OCI-LY1 (cell line): ENCODE results near the gene SMURF2.

Experiments
- H2AFZ ChIP-seq: fragments of 200-600 bp; sonication (generic), shearing (Covaris generic); 2 replicates; pipeline ENCODE4 v1.6.0; 2014; ENCODE audit warnings: antibody characterized with exemption, mild to moderate bottlenecking, low read length
- H3F3A ChIP-seq: fragments of 200-600 bp; sonication (generic), shearing (Covaris generic); 2 replicates; pipeline ENCODE4 v1.6.0; 2014; ENCODE audit warnings: mild to moderate bottlenecking, antibody characterized with exemption, low read length, moderate library complexity; ENCODE audit not compliant: insufficient read depth
- H3K27ac ChIP-seq: fragments of 200-600 bp; sonication (generic); 2 replicates; pipeline ENCODE4 v1.5.1; 2014; ENCODE audit warnings: low read length, mixed run types, mild to moderate bottlenecking, low read depth; ENCODE audit not compliant: poor library complexity, severe bottlenecking
- H3K27me3 ChIP-seq: fragments of 200-600 bp; sonication (generic); 2 replicates; pipeline ENCODE4 v1.6.0; 2014; ENCODE audit warnings: antibody characterized with exemption, mild to moderate bottlenecking, low read length, moderate library complexity; ENCODE audit not compliant: insufficient read depth
- H3K36me3 ChIP-seq: fragments of 200-600 bp; sonication (generic); 2 replicates; pipeline ENCODE4 v1.6.1; 2014; ENCODE audit warnings: mild to moderate bottlenecking, antibody characterized with exemption, low read length, moderate library complexity, mixed read lengths; ENCODE audit not compliant: insufficient read depth
- H3K4me1 ChIP-seq: fragments of 200-600 bp; sonication (generic); 2 replicates; pipeline ENCODE4 v1.5.1; 2014; ENCODE audit warnings: mild to moderate bottlenecking, low read length, moderate library complexity; ENCODE audit not compliant: insufficient read depth, severe bottlenecking
- H3K4me2 ChIP-seq: fragments of 200-600 bp; sonication (generic), shearing (Covaris generic); 2 replicates; pipeline ENCODE4 v1.6.1; 2014; ENCODE audit warnings: low read length
- H3K4me3 ChIP-seq: fragments of 200-600 bp; sonication (generic); 2 replicates; pipeline ENCODE4 v1.5.1; 2014; ENCODE audit warnings: low read length, low read depth, mild to moderate bottlenecking, mixed read lengths; ENCODE audit not compliant: poor library complexity, severe bottlenecking
- H3K79me2 ChIP-seq: fragments of 200-600 bp; shearing (Covaris generic); 2 replicates; pipeline ENCODE4 v1.6.1; 2016; ENCODE audit warnings: mixed run types, low read length, mixed read lengths; ENCODE audit not compliant: insufficient read depth
- H3K9ac ChIP-seq: fragments of 200-600 bp; sonication (generic), shearing (Covaris generic); 2 replicates; pipeline ENCODE4 v1.6.1; 2014; ENCODE audit warnings: mild to moderate bottlenecking, low read length, mixed read lengths
- H3K9me2 ChIP-seq: fragments of 200-600 bp; sonication (generic), shearing (Covaris generic); 2 replicates; pipeline ENCODE4 v1.6.1; 2014; ENCODE audit warnings: low read depth, mild to moderate bottlenecking, low read length, mixed read lengths
- H3K9me3 ChIP-seq: fragments of 200-600 bp; shearing (Covaris generic); 2 replicates; pipeline ENCODE4 v1.6.1; 2014; ENCODE audit warnings: low read length, mixed read lengths
- H4K20me1 ChIP-seq: fragments of 200-600 bp; sonication (generic), shearing (Covaris generic); 2 replicates; pipeline ENCODE4 v1.6.0; 2016; ENCODE audit warnings: mild to moderate bottlenecking, low read length; ENCODE audit not compliant: insufficient read depth
- EZH2 ChIP-seq: fragments of 200-600 bp; sonication (generic), shearing (Covaris generic); IDR thresholded peaks from 2 replicates; pipeline ENCODE4 v1.8.0; 2017; ENCODE audit warnings: borderline replicate concordance, mixed run types, mild to moderate bottlenecking, antibody characterized with exemption, low read length, moderate library complexity, mixed read lengths
- TF ChIP-seq, protein P1 (sequence below): fragments of 200-600 bp; sonication (generic), shearing (Covaris generic); IDR thresholded peaks from 2 replicates; pipeline ENCODE4 v1.5.1; 2017; ENCODE audit warnings: mild to moderate bottlenecking, antibody characterized with exemption, low read length, moderate library complexity, mixed read lengths

Gene SMURF2

DNA sequence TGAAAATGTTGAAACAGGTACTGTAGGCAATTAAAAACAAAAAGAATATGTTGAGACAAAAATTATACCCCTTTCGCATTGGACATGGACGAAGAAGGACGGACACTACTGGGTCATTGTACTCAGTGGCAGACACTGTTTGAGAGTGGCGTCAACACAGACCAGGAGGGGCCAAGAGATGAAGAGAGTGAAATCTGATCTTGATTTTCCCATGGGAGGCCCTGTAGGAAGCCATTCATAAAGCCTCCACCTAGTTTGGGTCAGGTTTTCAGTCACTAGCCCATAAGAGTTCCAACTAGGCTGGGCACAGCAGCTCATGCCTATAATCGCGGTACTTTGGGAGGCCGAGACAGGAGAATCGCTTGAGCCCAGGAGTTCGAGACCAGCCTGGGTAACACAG is 23.6 kb upstream of the SMURF2 start:
- Histone ChIP-seq H3K4me1 (no peaks in the 10 kb centered on the region), H3K27ac (no peak overlapping the region), H2AFZ (no peak overlapping the region), H3K9me2 (no peaks in the 10 kb centered on the region), H4K20me1 (no peaks in the 10 kb centered on the region), H3K79me2 (no peaks in the 10 kb centered on the region), H3K4me2 (no peak overlapping the region), H3F3A (no peaks in the 10 kb centered on the region), H3K36me3 (no peaks in the 10 kb centered on the region), H3K9me3 (no peaks in the 10 kb centered on the region), H3K4me3 (no peak overlapping the region), H3K27me3 (no peaks in the 10 kb centered on the region), H3K9ac (no peak overlapping the region)
- TF ChIP-seq, protein P1, sequence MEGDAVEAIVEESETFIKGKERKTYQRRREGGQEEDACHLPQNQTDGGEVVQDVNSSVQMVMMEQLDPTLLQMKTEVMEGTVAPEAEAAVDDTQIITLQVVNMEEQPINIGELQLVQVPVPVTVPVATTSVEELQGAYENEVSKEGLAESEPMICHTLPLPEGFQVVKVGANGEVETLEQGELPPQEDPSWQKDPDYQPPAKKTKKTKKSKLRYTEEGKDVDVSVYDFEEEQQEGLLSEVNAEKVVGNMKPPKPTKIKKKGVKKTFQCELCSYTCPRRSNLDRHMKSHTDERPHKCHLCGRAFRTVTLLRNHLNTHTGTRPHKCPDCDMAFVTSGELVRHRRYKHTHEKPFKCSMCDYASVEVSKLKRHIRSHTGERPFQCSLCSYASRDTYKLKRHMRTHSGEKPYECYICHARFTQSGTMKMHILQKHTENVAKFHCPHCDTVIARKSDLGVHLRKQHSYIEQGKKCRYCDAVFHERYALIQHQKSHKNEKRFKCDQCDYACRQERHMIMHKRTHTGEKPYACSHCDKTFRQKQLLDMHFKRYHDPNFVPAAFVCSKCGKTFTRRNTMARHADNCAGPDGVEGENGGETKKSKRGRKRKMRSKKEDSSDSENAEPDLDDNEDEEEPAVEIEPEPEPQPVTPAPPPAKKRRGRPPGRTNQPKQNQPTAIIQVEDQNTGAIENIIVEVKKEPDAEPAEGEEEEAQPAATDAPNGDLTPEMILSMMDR: no peak
- no peak for TF ChIP-seq EZH2

DNA sequence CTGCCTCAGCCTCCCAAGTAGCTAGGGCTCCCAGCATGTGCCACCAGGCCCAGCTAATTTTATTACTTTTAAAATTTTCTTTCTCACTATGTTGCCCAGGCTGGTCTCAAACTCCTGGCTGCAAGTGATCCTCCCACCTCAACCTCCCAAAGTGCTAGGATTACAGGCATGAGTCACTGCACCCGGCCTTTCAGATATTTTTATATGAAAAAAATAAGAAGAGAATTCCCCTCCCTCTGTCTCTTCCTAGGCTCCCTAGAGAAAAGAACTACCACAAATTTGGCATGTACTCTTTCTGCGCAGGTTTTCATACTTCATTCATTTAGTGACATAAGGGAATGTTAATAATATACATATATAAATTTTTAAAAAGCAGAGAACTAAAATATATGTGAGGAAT is 21.7 kb upstream of the SMURF2 start:
- H3K36me3 ChIP-seq: no peaks in the 10 kb centered on the region
- no peaks in the 10 kb centered on the region for H3K4me1 ChIP-seq
- no peak overlapping the region for H3K9ac ChIP-seq
- H3K4me2 ChIP-seq: no peak overlapping the region
- H2AFZ ChIP-seq: no peak overlapping the region
- H3K9me2 ChIP-seq: no peaks in the 10 kb centered on the region
- no peak overlapping the region for H3K27ac ChIP-seq
- H4K20me1 ChIP-seq: no peaks in the 10 kb centered on the region
- H3K9me3 ChIP-seq: no peaks in the 10 kb centered on the region
- no peaks in the 10 kb centered on the region for H3F3A ChIP-seq
- H3K4me3 ChIP-seq: no peak overlapping the region
- H3K79me2 ChIP-seq: no peaks in the 10 kb centered on the region
- no peaks in the 10 kb centered on the region; the same call in 1 of the 2 replicates for H3K27me3 ChIP-seq
- TF ChIP-seq EZH2: no peak
- TF ChIP-seq, protein P1: no peak

DNA sequence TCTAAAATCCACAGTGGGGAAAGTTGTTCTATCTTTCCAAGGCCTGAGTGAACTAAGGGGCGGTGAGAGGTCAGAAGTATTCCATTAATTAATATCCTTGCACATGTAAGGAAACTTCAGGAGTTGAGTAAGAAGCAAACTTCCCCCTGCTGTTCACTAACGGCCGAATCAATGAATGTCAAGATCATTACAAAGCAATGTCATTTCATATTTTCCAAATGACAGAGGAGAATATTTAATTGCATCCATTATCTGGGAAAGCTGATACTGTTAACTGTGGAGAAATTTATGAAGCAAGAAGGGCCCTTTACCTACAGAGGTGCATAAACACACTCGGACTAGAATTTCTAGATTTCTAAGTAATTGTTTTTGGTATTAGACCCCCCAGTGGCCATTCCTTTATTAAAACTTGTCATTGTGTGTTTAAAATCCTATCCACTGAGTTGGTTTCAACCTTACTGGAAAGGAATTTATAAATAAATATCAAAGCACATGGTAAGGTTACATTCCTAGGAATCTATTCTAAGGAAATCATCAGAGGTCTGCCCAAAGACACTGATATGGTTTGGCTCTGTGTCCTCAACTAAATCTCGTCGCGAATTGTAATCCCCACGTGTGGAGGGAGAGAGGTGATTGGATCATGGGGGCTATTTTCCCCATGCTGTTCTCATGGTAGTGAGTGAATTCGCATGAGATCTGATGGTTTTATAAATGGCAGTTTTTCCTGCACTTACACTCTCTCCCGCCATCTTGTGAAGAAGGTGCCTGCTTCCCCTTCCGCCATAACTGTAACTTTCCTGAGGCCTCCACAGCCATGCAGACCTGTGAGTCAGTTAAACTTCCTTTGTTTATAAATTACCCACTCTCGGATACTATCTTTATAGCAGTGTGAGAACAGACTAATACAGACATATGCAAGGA is 20.4 kb upstream of the SMURF2 start:
- no peak overlapping the region for H3K9ac ChIP-seq
- H3K9me3 ChIP-seq: no peaks in the 10 kb centered on the region
- no peaks in the 10 kb centered on the region; the same call in 1 of the 2 replicates for H3K27me3 ChIP-seq
- H3F3A ChIP-seq: no peaks in the 10 kb centered on the region
- no peaks in the 10 kb centered on the region for H3K36me3 ChIP-seq
- H3K9me2 ChIP-seq: no peaks in the 10 kb centered on the region
- H3K4me2 ChIP-seq: no peak overlapping the region
- TF ChIP-seq EZH2: no peak
- TF ChIP-seq, protein P1: no peak
- H3K4me1 ChIP-seq: no peaks in the 10 kb centered on the region
- no peak overlapping the region for H2AFZ ChIP-seq
- H3K27ac ChIP-seq: no peak overlapping the region
- H4K20me1 ChIP-seq: no peaks in the 10 kb centered on the region
- no peak overlapping the region for H3K4me3 ChIP-seq
- H3K79me2 ChIP-seq: no peaks in the 10 kb centered on the region
